Astrocyte of the spinal cord (primary cell): ENCODE data around the gene FAM83E.

ENCODE experiments used
- DNase-seq: peaks from one replicate; pipeline ENCODE4 v3.0.0; 2011; ENCODE audit warnings: low read depth, low spot score
- H3K4me3 ChIP-seq: 2 replicates; pipeline ENCODE4 v1.5.1; 2011; ENCODE audit warnings: low read depth, mild to moderate bottlenecking, low read length, moderate library complexity
- CTCF ChIP-seq: IDR thresholded peaks from 2 replicates; pipeline ENCODE4 v1.5.1; 2012; ENCODE audit warnings: low read depth, mild to moderate bottlenecking, low read length, inconsistent platforms
- in situ Hi-C: cut with HindIII; loops from 2 replicates; pipeline ENCODE4 v1.10.0; 2017; ENCODE audit warnings: low sequenced_read_pairs

The FAM83E gene

GRCh38 chr19:48614436-48615230 is at the start of gene FAM83E:
TSS of gene FAM83E (minus strand) at chr19:48615076. CDS start at chr19:48613372, 1,704 bp downstream.
- H3K4me3 ChIP-seq = no peak within 1 kb of the TSS
- in situ Hi-C loops = no loop called here
- no peak for DNase-seq
- no peak for TF ChIP-seq CTCF

- DNase-seq = no peak
- in situ Hi-C loops = no loop called here
- no peak overlapping the region for H3K4me3 ChIP-seq
- TF ChIP-seq CTCF = no peak
Measured at GRCh38 chr19:48664476-48664875, 49.6 kb upstream of the FAM83E start.

- no peak overlapping the region for H3K4me3 ChIP-seq
- DNase-seq = no peak
- no peak for TF ChIP-seq CTCF
- in situ Hi-C loops = no loop called here
Measured at GRCh38 chr19:48663667-48664066, 48.8 kb upstream of the FAM83E start.

- in situ Hi-C loops = no loop called here
- no peak overlapping the region for H3K4me3 ChIP-seq
- DNase-seq = no peak
- TF ChIP-seq CTCF = no peak
Measured at GRCh38 chr19:48661711-48662090, 46.8 kb upstream of the FAM83E start.

GRCh38 chr19:48660852-48661710 is 46.2 kb upstream of the FAM83E start:
- peak; percentile 88 for DNase-seq
- H3K4me3 ChIP-seq = no peak overlapping the region
- no peak for TF ChIP-seq CTCF
- in situ Hi-C loops = no loop called here

- DNase-seq = no peak
- TF ChIP-seq CTCF = no peak
- no peak overlapping the region for H3K4me3 ChIP-seq
- in situ Hi-C loops = no loop called here
Measured at GRCh38 chr19:48659768-48660167, 44.9 kb upstream of the FAM83E start.
